Measurements from ENCODE around the gene DPH5.

The DPH5 gene

DNA sequence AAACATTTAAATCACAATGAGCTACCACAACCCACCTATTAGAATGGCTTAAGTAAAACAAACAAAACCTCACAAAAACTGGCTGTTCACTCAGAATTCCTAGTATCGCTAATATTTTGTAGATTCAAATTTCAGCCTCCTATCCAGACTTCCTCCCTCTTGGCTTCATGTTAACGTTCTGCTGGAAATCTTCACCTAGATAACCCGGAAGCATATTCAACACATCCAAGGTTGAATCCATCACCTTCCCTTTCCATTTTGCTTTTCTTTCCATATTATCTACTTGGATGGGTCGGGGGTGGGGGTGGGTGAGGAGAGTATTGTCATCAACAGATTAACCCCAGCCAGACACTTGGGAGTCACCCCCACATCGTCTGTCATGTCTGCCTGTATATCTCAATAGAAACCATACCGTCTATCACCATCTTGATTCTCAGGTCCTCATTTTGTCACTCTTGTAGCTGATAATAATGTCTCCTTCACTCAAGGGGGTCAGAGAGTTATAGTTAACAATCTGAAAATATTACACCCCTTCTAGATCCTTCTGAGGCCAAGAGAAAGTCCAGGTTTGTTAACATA lies 1.7 kb upstream of the DPH5 start:
- Histone ChIP-seq H3K4me3 (peak overlapping the region in 1 of 10 experiments; percentile 72; a peak in 3 of 20 replicates), H3K27ac (no peak overlapping the region), H3K27me3 (no peaks in the 10 kb centered on the region), H3K36me3 (peaks cover 4 to 54% (median 29%) of the 10 kb centered on the region in 11 experiments; a peak in 18 of 22 replicates), H4K20me1 (no peaks in the 10 kb centered on the region), H3K4me2 (peak overlapping the region; percentile 35 to 94 (median 86); a peak in 20 of 22 replicates), H3K9ac (no peak overlapping the region), H3K9me3 (replicated peaks in 1 of 11) (peaks cover 0 to 13% (median 5%) of the 10 kb centered on the region in 11 experiments; a peak in 14 of 22 replicates), H3K4me1 (peaks cover 27 to 44% (median 41%) of the 10 kb centered on the region in 10 experiments)
- TF ChIP-seq Cebpa-rat (IDR thresholded peaks at IDR 0.05) = no peak

DNA sequence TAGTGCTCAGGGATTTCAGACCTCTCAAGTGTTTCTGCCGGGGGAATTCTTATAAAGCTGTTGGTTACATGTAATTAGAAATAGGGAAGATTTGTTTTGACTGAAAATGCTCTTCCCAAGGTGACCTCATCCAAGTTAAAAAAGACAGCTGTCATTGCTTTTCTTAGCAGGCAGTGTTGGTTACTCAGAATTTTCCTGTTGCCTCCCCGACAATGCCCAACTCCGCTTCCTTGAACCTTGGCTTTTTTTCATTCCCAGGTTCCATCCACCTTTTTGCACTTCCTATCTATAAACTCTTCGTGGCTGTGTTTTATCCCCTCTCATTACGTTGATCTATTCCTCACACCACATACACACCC lies 825 bp upstream of the DPH5 start:
- Histone ChIP-seq H3K9ac (peak overlapping the region; percentile 83 to 95 (median 88)), H3K9me3 (replicated peaks in 1 of 11) (peaks cover 0 to 8% (median 0%) of the 10 kb centered on the region in 11 experiments; a peak in 7 of 22 replicates), H3K27ac (peak overlapping the region; percentile 66 to 95 (median 90); a peak in 21 of 22 replicates), H3K4me1 (peaks cover 27 to 44% (median 41%) of the 10 kb centered on the region in 10 experiments), H3K36me3 (peaks cover 2 to 55% (median 27%) of the 10 kb centered on the region in 11 experiments; a peak in 20 of 22 replicates), H3K27me3 (no peaks in the 10 kb centered on the region), H3K4me2 (peak overlapping the region; percentile 82 to 94 (median 88)), H4K20me1 (no peaks in the 10 kb centered on the region), H3K4me3 (peak overlapping the region; percentile 66 to 88 (median 72))
- TF ChIP-seq Cebpa-rat (IDR thresholded peaks at IDR 0.05) = no peak

DNA sequence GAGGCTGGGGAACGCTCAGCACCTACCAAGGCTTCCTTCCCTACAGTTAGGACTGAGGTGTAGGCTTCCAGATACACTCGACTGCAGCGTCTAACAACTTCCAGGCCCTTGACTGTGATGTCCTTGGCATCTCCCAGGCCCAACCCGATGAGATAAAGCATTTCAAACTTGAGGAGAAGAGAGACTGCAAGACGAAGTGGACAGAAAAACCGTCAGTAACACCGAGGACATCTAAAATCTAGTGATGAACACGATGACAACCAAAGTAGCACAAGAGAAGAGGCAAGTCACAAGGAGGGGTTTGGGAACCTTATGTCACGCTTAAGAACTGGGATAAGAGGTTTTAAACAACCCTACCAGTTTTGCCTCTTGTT lies 314 bp downstream of the DPH5 start:
- peak overlapping the region; percentile 82 to 94 (median 88) for H3K4me2 ChIP-seq
- no peaks in the 10 kb centered on the region for H3K27me3 ChIP-seq
- H3K4me1 ChIP-seq = peaks cover 27 to 44% (median 41%) of the 10 kb centered on the region in 10 experiments
- H3K4me3 ChIP-seq = peak overlapping the region; percentile 66 to 88 (median 72)
- no peak for TF ChIP-seq Cebpa-rat (IDR thresholded peaks at IDR 0.05)
- peak overlapping the region; percentile 66 to 95 (median 90); a peak in 21 of 22 replicates for H3K27ac ChIP-seq
- peak overlapping the region; percentile 83 to 95 (median 88) for H3K9ac ChIP-seq
- peaks cover 4 to 57% (median 32%) of the 10 kb centered on the region in 11 experiments; a peak in 21 of 22 replicates for H3K36me3 ChIP-seq
- peaks cover 0 to 4% (median 0%) of the 10 kb centered on the region in 11 experiments; a peak in 4 of 22 replicates for H3K9me3 ChIP-seq (replicated peaks in 1 of 11)
- no peaks in the 10 kb centered on the region for H4K20me1 ChIP-seq

DNA sequence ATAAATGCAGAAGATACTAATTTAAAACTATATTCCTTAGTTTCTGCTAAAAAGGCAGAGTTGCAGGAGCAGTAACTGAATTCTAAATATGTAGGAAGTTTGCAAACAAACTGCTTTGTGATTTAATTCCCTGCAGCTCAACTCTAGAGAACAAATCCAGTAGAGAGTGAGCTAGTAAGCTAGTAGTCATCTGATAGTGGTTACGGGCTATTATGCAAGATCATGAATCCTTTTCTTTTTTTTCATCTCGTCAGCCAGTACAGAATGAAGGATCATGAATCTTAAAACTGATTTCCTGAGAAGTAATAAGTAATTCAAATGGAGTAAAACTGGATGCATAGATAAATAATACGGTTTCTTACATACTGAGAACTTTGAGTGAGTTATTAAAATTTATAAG lies 3.3 kb downstream of the DPH5 start:
- no peak for TF ChIP-seq Cebpa-rat (IDR thresholded peaks at IDR 0.05)
- H3K4me2 ChIP-seq = no peak overlapping the region
- H3K9me3 ChIP-seq (replicated peaks in 1 of 11) = peaks cover 0 to 4% (median 0%) of the 10 kb centered on the region in 11 experiments; a peak in 2 of 22 replicates
- peaks cover 6 to 64% (median 50%) of the 10 kb centered on the region in 11 experiments; a peak in 21 of 22 replicates for H3K36me3 ChIP-seq
- no peak overlapping the region for H3K4me3 ChIP-seq
- H3K27me3 ChIP-seq = no peaks in the 10 kb centered on the region
- H3K4me1 ChIP-seq = peaks cover 14 to 25% (median 22%) of the 10 kb centered on the region in 10 experiments; a peak in 18 of 20 replicates
- no peaks in the 10 kb centered on the region for H4K20me1 ChIP-seq
- no peak overlapping the region for H3K9ac ChIP-seq
- no peak overlapping the region for H3K27ac ChIP-seq

DNA sequence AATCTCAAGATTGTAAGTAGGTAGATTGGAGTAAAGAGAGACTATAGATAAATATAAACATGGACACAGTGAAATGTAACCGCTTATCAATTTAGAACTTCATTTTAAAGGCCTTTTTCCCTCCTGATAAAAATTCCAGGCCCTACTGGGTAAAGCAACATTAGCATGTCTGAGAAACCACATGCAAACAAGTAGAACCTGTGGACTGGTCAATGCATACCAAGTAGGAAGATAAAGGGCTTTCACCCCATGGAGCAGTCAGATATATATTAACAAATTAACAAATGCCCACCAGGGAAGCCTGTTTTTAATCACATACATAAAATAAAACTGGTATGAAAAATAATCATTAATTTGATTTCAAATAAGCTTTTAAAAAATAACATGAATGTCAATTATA lies 8.1 kb downstream of the DPH5 start:
- Histone ChIP-seq H3K4me3 (no peak overlapping the region), H3K4me1 (no peaks in the 10 kb centered on the region), H3K27ac (no peak overlapping the region), H3K9me3 (replicated peaks in 1 of 11) (peaks cover 0 to 11% (median 0%) of the 10 kb centered on the region in 11 experiments; a peak in 2 of 22 replicates), H3K9ac (no peak overlapping the region), H3K4me2 (no peak overlapping the region), H3K36me3 (peaks cover 9 to 100% (median 71%) of the 10 kb centered on the region in 11 experiments; a peak in 21 of 22 replicates), H3K27me3 (no peaks in the 10 kb centered on the region), H4K20me1 (no peaks in the 10 kb centered on the region)
- no peak for TF ChIP-seq Cebpa-rat (IDR thresholded peaks at IDR 0.05)

DNA sequence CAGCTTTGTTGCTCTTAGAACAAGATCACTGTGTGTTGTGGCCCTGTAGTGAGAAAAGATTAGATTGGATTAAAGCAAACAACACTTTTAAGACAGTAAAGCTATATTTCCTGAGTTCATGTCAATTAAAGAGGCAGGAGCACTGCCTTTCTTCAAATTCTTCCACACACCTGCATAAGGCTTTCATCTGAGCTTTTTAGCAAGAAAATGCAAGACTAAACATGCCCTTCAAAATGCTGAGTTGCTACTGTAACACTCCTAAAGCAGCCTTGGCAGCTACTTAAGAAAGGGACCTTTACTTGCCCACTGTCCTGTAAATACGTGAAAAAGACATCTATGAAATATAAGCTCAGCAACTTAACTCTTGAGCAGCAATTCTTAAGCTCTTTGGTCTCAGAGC lies 11.8 kb downstream of the DPH5 start:
- Histone ChIP-seq H3K9me3 (replicated peaks in 1 of 11) (peaks cover 0 to 11% (median 0%) of the 10 kb centered on the region in 11 experiments; a peak in 1 of 22 replicates), H3K27me3 (no peaks in the 10 kb centered on the region), H3K4me2 (no peak overlapping the region), H3K36me3 (peaks cover 17 to 100% (median 67%) of the 10 kb centered on the region in 11 experiments; a peak in 21 of 22 replicates), H3K27ac (no peak overlapping the region), H3K9ac (no peak overlapping the region), H4K20me1 (no peaks in the 10 kb centered on the region), H3K4me3 (no peak overlapping the region), H3K4me1 (no peaks in the 10 kb centered on the region)
- no peak for TF ChIP-seq Cebpa-rat (IDR thresholded peaks at IDR 0.05)

DNA sequence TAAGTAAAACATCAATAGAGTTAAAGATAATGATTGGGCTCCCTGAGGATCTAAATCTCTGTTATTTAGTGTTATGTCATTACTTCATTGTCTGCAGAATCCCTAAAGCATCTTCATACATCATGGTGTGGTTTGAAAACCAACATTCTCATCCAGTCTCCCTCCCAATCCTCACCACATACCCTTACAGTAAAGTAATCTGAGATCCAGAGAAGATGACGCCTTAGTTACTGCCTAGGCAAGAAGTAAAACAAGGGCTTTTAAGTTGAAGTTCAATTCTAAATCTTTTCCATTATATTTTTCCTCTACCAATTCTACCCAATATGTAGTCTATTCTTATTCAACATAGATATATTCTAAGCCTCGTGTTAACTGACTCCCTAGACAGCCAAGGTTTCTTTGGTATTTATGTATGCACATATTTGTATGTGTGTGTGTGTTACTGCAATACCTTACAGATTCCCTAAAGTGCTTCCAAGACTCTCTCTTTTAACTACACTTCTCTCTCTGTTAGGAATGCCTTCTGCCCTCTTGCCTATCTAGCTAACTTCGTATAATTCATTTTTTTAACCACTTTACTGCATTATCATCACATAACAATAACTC lies 17.3 kb downstream of the DPH5 start:
- no peak overlapping the region for H3K4me3 ChIP-seq
- H3K9me3 ChIP-seq (replicated peaks in 1 of 11) = no peaks in the 10 kb centered on the region
- no peaks in the 10 kb centered on the region for H3K27me3 ChIP-seq
- no peak overlapping the region for H3K27ac ChIP-seq
- TF ChIP-seq Cebpa-rat (IDR thresholded peaks at IDR 0.05) = no peak
- peaks cover 13 to 75% (median 41%) of the 10 kb centered on the region in 11 experiments; a peak in 19 of 22 replicates for H3K36me3 ChIP-seq
- H3K4me1 ChIP-seq = peaks cover 0 to 15% (median 2%) of the 10 kb centered on the region in 10 experiments; a peak in 12 of 20 replicates
- H3K4me2 ChIP-seq = no peak overlapping the region
- H3K9ac ChIP-seq = no peak overlapping the region
- no peaks in the 10 kb centered on the region for H4K20me1 ChIP-seq

DNA sequence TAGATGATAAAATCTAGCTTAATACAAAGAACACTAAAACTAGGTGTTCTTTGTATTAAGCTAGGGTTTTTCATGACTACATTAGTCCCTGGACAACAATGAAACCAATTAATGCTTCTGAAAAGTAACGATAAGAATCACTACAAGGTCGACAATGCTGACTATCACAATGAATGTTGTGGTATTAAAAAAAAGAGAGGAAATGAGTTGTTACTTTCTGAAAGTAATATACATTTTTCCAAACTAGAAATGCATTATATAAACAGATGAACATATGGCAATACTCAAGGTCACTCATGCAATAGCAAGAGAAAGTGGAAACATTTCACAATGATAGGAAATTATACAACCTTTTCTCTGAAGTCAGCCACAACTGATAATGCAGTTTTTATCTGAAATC lies 19.0 kb downstream of the DPH5 start:
- Histone ChIP-seq H3K9me3 (replicated peaks in 1 of 11) (no peaks in the 10 kb centered on the region), H3K9ac (no peak overlapping the region), H3K4me1 (peaks cover 13 to 31% (median 16%) of the 10 kb centered on the region in 10 experiments), H3K27me3 (no peaks in the 10 kb centered on the region), H3K36me3 (peaks cover 0 to 57% (median 26%) of the 10 kb centered on the region in 11 experiments; a peak in 14 of 22 replicates), H4K20me1 (no peaks in the 10 kb centered on the region), H3K4me3 (no peak overlapping the region), H3K4me2 (no peak overlapping the region), H3K27ac (no peak overlapping the region)
- TF ChIP-seq Cebpa-rat (IDR thresholded peaks at IDR 0.05) = no peak

DNA sequence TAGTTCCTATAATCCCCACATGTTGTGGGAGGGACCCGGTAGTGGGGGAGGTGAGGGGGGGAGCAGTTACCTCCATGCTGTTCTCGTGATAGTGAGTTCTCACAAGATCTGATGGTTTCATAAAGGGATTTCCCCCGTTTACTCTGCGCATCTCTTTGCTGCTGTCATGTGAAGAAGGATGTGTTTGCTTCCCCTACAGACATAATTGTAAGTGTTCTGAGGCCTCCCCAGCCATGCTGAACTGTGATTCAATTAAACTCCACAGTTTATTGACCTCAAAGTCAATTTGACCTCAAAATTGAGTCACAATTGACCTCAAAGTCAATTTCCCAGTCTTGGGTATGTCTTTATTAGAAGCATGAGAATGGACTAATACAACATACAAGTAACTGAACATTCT lies 19.7 kb downstream of the DPH5 start:
- Histone ChIP-seq H3K4me2 (no peak overlapping the region), H3K9ac (no peak overlapping the region), H3K36me3 (peaks cover 3 to 57% (median 30%) of the 10 kb centered on the region in 11 experiments; a peak in 21 of 22 replicates), H3K27ac (no peak overlapping the region), H3K27me3 (no peaks in the 10 kb centered on the region), H3K4me3 (no peak overlapping the region), H3K9me3 (replicated peaks in 1 of 11) (no peaks in the 10 kb centered on the region), H4K20me1 (no peaks in the 10 kb centered on the region), H3K4me1 (peaks cover 13 to 31% (median 16%) of the 10 kb centered on the region in 10 experiments)
- no peak for TF ChIP-seq Cebpa-rat (IDR thresholded peaks at IDR 0.05)

All from BLaER1 treated with 17β-estradiol and CSF1 and Interleukin-3, amounts not matched to agents 10 nM and 100 nM (cell line).